Suprapubic skin (tissue), 3 donors: ENCODE results near the gene CCND1.

Experiments
- CTCF ChIP-seq, 2 donors: fragments of 200-600 bp in 1 of 2; fragments of 450-650 bp in 1 of 2; sonication (generic) in 1 of 2; IDR thresholded peaks; one replicate each; pipeline ENCODE4 v1.5.1; 2016 to 2019; ENCODE audit warnings: antibody characterized with exemption in 2 of 2, mild to moderate bottlenecking in 1 of 2, moderate library complexity in 1 of 2
- EP300 ChIP-seq: sonication (generic); formaldehyde crosslinking; IDR thresholded peaks from one replicate; pipeline ENCODE4 v1.6.1; 2017; ENCODE audit warnings: antibody characterized with exemption
- POLR2A ChIP-seq, 2 donors: fragments of 450-650 bp; IDR thresholded peaks; one replicate each; pipeline ENCODE4 v1.6.1; 2017; ENCODE audit warnings: antibody characterized with exemption in 2 of 2, mild to moderate bottlenecking in 2 of 2, moderate library complexity in 2 of 2

- TF ChIP-seq CTCF (IDR thresholded peaks at IDR 0.05) (no peak), POLR2A (IDR thresholded peaks at IDR 0.05) (no peak), EP300 (no peak)
These were observed 62.0 kb downstream of the CCND1 start for GRCh38 chr11:69702769-69703452.
